HEK293T (cell line): ENCODE data around the gene DMD.

ENCODE experiments used
- ARNT ChIP-seq: fragments of 450-650 bp; IDR thresholded peaks from 2 replicates; pipeline ENCODE4 v1.6.1; 2017; ENCODE audit warnings: mild to moderate bottlenecking
- BHLHE40 ChIP-seq: fragments of 450-650 bp; IDR thresholded peaks from 2 replicates; pipeline ENCODE4 v1.6.1; 2016; ENCODE audit warnings: mild to moderate bottlenecking, moderate library complexity, borderline replicate concordance
- CTBP1 ChIP-seq: fragments of 450-650 bp; IDR thresholded peaks from 2 replicates; pipeline ENCODE4 v1.6.1; 2016; ENCODE audit warnings: borderline replicate concordance
- FOXK2 ChIP-seq: fragments of 450-650 bp; IDR thresholded peaks from 2 replicates; pipeline ENCODE4 v1.6.1; 2016; ENCODE audit warnings: mild to moderate bottlenecking
- FOXM1 ChIP-seq: fragments of 450-650 bp; IDR thresholded peaks from 2 replicates; pipeline ENCODE4 v1.6.1; 2017; ENCODE audit warnings: mild to moderate bottlenecking, borderline replicate concordance
- LEF1 ChIP-seq: fragments of 450-650 bp; IDR thresholded peaks from 2 replicates; pipeline ENCODE4 v1.6.1; 2017; ENCODE audit warnings: mild to moderate bottlenecking, borderline replicate concordance
- NFRKB ChIP-seq: fragments of 450-650 bp; IDR thresholded peaks from 2 replicates; pipeline ENCODE4 v1.6.1; 2016; ENCODE audit warnings: mild to moderate bottlenecking, moderate library complexity
- SP1 ChIP-seq: fragments of 450-650 bp; IDR thresholded peaks from 2 replicates; pipeline ENCODE4 v1.6.1; 2017
- SUZ12 ChIP-seq: fragments of 450-650 bp; IDR thresholded peaks from 2 replicates; pipeline ENCODE4 v1.6.1; 2016; ENCODE audit warnings: mild to moderate bottlenecking
- TARDBP ChIP-seq: fragments of 450-650 bp; IDR thresholded peaks from 2 replicates; pipeline ENCODE4 v1.6.1; 2016
- ZNF384 ChIP-seq: fragments of 450-650 bp; IDR thresholded peaks from 2 replicates; pipeline ENCODE4 v1.6.1; 2016
- TF ChIP-seq, protein P1 (sequence below): fragments of 450-650 bp; IDR thresholded peaks from 2 replicates; pipeline ENCODE4 v1.6.1; 2016

- TF ChIP-seq ARNT: no peak
- TF ChIP-seq, protein P1, sequence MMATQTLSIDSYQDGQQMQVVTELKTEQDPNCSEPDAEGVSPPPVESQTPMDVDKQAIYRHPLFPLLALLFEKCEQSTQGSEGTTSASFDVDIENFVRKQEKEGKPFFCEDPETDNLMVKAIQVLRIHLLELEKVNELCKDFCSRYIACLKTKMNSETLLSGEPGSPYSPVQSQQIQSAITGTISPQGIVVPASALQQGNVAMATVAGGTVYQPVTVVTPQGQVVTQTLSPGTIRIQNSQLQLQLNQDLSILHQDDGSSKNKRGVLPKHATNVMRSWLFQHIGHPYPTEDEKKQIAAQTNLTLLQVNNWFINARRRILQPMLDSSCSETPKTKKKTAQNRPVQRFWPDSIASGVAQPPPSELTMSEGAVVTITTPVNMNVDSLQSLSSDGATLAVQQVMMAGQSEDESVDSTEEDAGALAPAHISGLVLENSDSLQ: no peak
- TF ChIP-seq ZNF384: no peak
- TF ChIP-seq TARDBP: no peak
- TF ChIP-seq LEF1: no peak
- no peak for TF ChIP-seq CTBP1
- TF ChIP-seq FOXM1: no peak
- no peak for TF ChIP-seq SP1
- TF ChIP-seq BHLHE40: no peak
- no peak for TF ChIP-seq SUZ12
- TF ChIP-seq NFRKB: no peak
- no peak for TF ChIP-seq FOXK2
Measured at GRCh38 chrX:31603411-31604120, 1607.8 kb downstream of the DMD start.
